Calu3 (cell line): Measurements from ENCODE around the gene PTPRN2. TPM values are rescaled to one million over a fixed set of nuclear protein-coding genes. Genes with fewer than 3 reads are reported as not detected.

Experiments used
- BruUV-seq: library from RNA; stranded (reverse); fragments of 400-500 nt; replicated peaks from 2 replicates; lab custom pipeline; 2021; lab: Mats Ljungman, UMichigan
- CTCF ChIA-PET: fragments of 300-600 bp; sonication (Branson Sonifier 250); formaldehyde crosslinking; loops from one replicate; lab custom pipeline; 2022; ENCODE audit warnings: antibody characterized with exemption; lab: Charles Lee
- DNase-seq: peaks from one replicate; pipeline ENCODE4 v3.0.0; 2022
- H3K27ac Mint-ChIP-seq: one replicate; pipeline ENCODE4 v1.8.0; 2022; ENCODE audit warnings: mixed read lengths; ENCODE audit not compliant: unreplicated experiment
- H3K27me3 Mint-ChIP-seq: one replicate; pipeline ENCODE4 v1.8.0; 2022; ENCODE audit warnings: mixed read lengths; ENCODE audit not compliant: unreplicated experiment
- H3K36me3 Mint-ChIP-seq: one replicate; pipeline ENCODE4 v1.8.0; 2022; ENCODE audit warnings: mild to moderate bottlenecking, moderate library complexity, mixed read lengths; ENCODE audit not compliant: insufficient read depth, unreplicated experiment
- H3K4me1 Mint-ChIP-seq: one replicate; pipeline ENCODE4 v1.8.0; 2022; ENCODE audit warnings: mild to moderate bottlenecking, low read depth, mixed read lengths; ENCODE audit not compliant: unreplicated experiment
- H3K4me3 Mint-ChIP-seq: one replicate; pipeline ENCODE4 v1.8.0; 2022; ENCODE audit warnings: mild to moderate bottlenecking, low read depth, moderate library complexity, mixed read lengths; ENCODE audit not compliant: unreplicated experiment
- H3K9me3 Mint-ChIP-seq: one replicate; pipeline ENCODE4 v1.8.0; 2022; ENCODE audit warnings: low read depth, mixed read lengths; ENCODE audit not compliant: unreplicated experiment
- intact Hi-C: fragments of 100-400 bp; cut with micrococcal nuclease; formaldehyde crosslinking; loops from one replicate; pipeline ENCODE4 v1.10.0; 2022; ENCODE audit not compliant: unreplicated experiment
- total RNA-seq: library from RNA; stranded (reverse); gene quantifications from 2 replicates; pipeline ENCODE4 v1.2.3, GENCODE V29; 2022
- TF ChIP-seq, protein P1 (sequence below): fragments of 200-600 bp; IDR thresholded peaks from one replicate; pipeline ENCODE4 v1.8.0; 2022; ENCODE audit warnings: antibody characterized with exemption; ENCODE audit not compliant: unreplicated experiment

PTPRN2 gene
- total RNA-seq, 1 experiment from 2014 or later, result 2.0 TPM

DNA sequence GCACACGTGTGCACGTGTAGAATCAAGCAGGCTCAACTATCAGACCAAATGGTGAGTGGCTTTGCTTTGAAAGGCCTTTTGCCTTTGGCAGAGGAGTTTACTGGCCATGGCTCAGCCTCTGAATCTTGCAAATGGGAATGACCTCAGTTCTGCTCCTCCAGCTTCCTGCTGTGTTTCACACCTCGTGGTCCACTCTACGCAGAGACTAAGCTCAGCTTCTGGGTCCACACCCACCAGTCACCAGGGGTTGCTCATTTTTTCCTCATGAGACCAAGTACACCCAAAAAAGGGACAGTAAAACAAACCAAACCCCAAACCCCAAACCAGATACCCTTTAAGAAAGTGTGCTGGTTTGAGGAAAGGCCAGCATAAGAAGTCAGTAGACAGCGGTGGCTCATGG lies 1014.4 kb downstream of the PTPRN2 start:
- no peaks in the 10 kb centered on the region for H3K27me3 Mint-ChIP-seq
- DNase-seq, result no peak
- peaks cover 5% of the 10 kb centered on the region for H3K36me3 Mint-ChIP-seq
- intact Hi-C loops, result no loop called here
- CTCF ChIA-PET, result no interaction called here
- no peak overlapping the region for H3K4me3 Mint-ChIP-seq
- no peaks in the 10 kb centered on the region for H3K9me3 Mint-ChIP-seq
- BruUV-seq, result no TSS peak
- TF ChIP-seq, protein P1, sequence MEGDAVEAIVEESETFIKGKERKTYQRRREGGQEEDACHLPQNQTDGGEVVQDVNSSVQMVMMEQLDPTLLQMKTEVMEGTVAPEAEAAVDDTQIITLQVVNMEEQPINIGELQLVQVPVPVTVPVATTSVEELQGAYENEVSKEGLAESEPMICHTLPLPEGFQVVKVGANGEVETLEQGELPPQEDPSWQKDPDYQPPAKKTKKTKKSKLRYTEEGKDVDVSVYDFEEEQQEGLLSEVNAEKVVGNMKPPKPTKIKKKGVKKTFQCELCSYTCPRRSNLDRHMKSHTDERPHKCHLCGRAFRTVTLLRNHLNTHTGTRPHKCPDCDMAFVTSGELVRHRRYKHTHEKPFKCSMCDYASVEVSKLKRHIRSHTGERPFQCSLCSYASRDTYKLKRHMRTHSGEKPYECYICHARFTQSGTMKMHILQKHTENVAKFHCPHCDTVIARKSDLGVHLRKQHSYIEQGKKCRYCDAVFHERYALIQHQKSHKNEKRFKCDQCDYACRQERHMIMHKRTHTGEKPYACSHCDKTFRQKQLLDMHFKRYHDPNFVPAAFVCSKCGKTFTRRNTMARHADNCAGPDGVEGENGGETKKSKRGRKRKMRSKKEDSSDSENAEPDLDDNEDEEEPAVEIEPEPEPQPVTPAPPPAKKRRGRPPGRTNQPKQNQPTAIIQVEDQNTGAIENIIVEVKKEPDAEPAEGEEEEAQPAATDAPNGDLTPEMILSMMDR, result no peak
- peaks cover 8% of the 10 kb centered on the region for H3K4me1 Mint-ChIP-seq
- H3K27ac Mint-ChIP-seq, result no peak overlapping the region

DNA sequence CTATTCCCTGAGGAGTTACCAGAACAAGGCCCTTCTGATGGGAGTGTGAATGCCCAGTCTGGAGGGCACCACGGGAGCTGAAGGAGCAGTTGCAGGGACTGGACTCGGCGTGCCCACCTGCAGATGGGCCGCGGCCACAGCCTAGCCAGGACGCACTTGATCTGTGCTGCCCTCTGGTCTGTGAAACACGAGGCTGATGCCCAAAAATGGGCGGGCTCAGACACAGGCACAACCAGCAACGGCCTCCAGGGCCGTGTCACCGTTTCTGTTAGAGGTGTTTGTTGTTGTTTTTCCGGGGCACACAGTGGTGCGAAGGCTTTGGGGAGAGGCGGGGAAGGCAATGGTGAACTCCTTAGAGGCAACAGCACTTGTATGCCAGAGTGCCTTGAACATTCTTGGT lies 1015.0 kb downstream of the PTPRN2 start:
- Mint-ChIP-seq H3K4me3 (no peak overlapping the region), H3K27me3 (no peaks in the 10 kb centered on the region), H3K27ac (no peak overlapping the region), H3K36me3 (peaks cover 5% of the 10 kb centered on the region), H3K9me3 (no peaks in the 10 kb centered on the region), H3K4me1 (peaks cover 11% of the 10 kb centered on the region)
- TF ChIP-seq, protein P1, result no peak
- intact Hi-C loops, result no loop called here
- BruUV-seq, result no TSS peak
- no peak for DNase-seq
- CTCF ChIA-PET, result no interaction called here

DNA sequence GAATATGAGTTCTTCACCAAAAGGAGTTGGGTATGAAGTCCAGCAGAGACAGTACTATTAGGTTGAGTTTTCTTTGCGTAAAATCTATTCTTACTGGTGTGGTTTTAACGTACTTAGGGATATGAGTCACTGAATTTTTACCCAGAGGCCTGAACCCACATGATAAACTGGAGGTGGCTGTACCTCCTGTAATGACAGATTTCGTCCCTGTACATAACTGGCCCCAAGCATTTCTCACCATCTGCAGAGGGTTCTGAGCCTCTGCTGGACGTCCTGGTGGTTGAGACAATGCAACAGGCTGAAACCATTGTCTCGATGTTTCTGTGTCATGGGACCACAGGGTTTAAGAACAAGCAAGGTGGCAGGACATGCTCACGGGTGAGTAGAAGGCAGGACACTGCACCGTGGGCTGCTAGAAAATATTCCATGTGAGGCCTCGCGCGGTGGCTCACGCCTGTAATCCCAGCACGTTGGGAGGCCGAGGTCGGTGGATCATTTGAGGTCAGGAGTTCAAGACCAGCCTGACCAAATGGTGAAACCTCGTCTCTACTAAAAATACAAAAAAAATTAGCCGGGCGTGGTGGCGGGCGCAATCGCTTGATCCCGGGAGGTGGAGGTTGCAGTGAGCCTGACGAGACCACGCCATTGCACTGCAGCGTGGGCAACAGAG lies 1017.0 kb downstream of the PTPRN2 start:
- Mint-ChIP-seq H3K9me3 (no peaks in the 10 kb centered on the region), H3K36me3 (peaks cover 5% of the 10 kb centered on the region), H3K27ac (no peak overlapping the region), H3K27me3 (no peaks in the 10 kb centered on the region), H3K4me3 (no peak overlapping the region), H3K4me1 (peaks cover 11% of the 10 kb centered on the region)
- intact Hi-C loops, result no loop called here
- CTCF ChIA-PET, result no interaction called here
- TF ChIP-seq, protein P1, result no peak
- no peak for DNase-seq
- no TSS peak for BruUV-seq

DNA sequence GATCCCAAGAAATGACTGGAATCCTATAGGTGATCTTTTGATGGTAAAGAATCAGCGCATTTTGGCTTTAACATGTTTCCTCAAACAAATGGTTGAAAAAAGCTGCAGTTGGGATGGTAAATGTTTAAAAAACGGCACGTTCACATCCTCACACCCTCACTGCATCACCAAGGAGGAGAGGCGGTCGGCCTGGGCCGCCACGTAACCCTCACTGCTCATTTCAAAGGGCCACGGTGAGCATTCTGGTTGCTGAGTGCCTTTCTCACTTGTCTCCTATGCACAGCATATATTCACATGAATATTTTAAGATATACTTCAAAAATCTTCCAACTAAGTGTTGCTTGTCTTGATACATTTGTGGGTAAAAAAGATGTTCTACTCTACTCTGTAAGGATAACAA lies 1017.7 kb downstream of the PTPRN2 start:
- intact Hi-C loops, result no loop called here
- no peak for DNase-seq
- Mint-ChIP-seq H3K4me1 (peaks cover 11% of the 10 kb centered on the region), H3K36me3 (peaks cover 5% of the 10 kb centered on the region), H3K4me3 (no peak overlapping the region), H3K9me3 (no peaks in the 10 kb centered on the region), H3K27me3 (no peaks in the 10 kb centered on the region), H3K27ac (no peak overlapping the region)
- no TSS peak for BruUV-seq
- CTCF ChIA-PET, result no interaction called here
- TF ChIP-seq, protein P1, result no peak
